AG04449 (cell line): ENCODE data around the gene G6PC3.

Source experiments
- CTCF ChIA-PET: fragments of 350-600 bp; formaldehyde crosslinking; extraction: SDS; loops from one replicate; lab custom pipeline; 2021; ENCODE audit warnings: antibody characterized with exemption; lab: Yijun Ruan, JAX
- POLR2A ChIA-PET: fragments of 400-600, 350-600 bp; formaldehyde crosslinking; extraction: SDS; loops from one replicate; lab custom pipeline; 2020; ENCODE audit warnings: antibody characterized with exemption, inconsistent platforms; lab: Yijun Ruan, JAX
- DNase-seq: peaks from one replicate; pipeline ENCODE4 v3.0.0-alpha.2; 2010; ENCODE audit warnings: low read depth, low spot score
- H3K4me3 ChIP-seq: 2 replicates; pipeline ENCODE4 v1.5.1; 2011; ENCODE audit warnings: low read depth, mild to moderate bottlenecking, control low read depth, low read length
- CTCF ChIP-seq: IDR thresholded peaks from one replicate; pipeline ENCODE4 v1.5.1; 2011; ENCODE audit warnings: mild to moderate bottlenecking, moderate library complexity, low read length, control low read depth, inconsistent platforms; ENCODE audit not compliant: insufficient read depth; ENCODE audit errors: missing control alignments

Gene G6PC3

GRCh38 chr17:44074231-44074910 is 3.8 kb downstream of the G6PC3 start:
- TF ChIP-seq CTCF: no peak
- DNase-seq: no peak
- H3K4me3 ChIP-seq: no peak overlapping the region
- POLR2A ChIA-PET: interaction anchor here (0.6 kb wide), 1 partner anchor 235 kb away, joined by 3 read pairs; no protein-coding TSS in a partner anchor
- CTCF ChIA-PET: interaction anchor here (0.7 to 5.2 kb wide), 7 partner anchors 8 to 94 kb away, joined by 3 to 39 read pairs (median 3); partner anchors contain the start of gene LSM12

- POLR2A ChIA-PET: interaction anchor here (0.6 kb wide), 1 partner anchor 235 kb away, joined by 3 read pairs; no protein-coding TSS in a partner anchor
- CTCF ChIA-PET: interaction anchor here (0.7 to 5.2 kb wide), 6 partner anchors 9 to 93 kb away, joined by 3 to 39 read pairs (median 4); partner anchors contain the start of gene LSM12
- no peak overlapping the region for H3K4me3 ChIP-seq
- no peak for DNase-seq
- no peak for TF ChIP-seq CTCF
Observed at GRCh38 chr17:44074911-44075285, 4.4 kb downstream of the G6PC3 start.

GRCh38 chr17:44075598-44076293 is 5.2 kb downstream of the G6PC3 start:
- CTCF ChIA-PET: interaction anchor here (1.2 to 5.2 kb wide), 4 partner anchors 9 to 92 kb away, joined by 3 to 39 read pairs (median 8); partner anchors contain the start of gene LSM12
- H3K4me3 ChIP-seq: no peak overlapping the region
- DNase-seq: no peak
- POLR2A ChIA-PET: no interaction called here
- no peak for TF ChIP-seq CTCF

- no peak overlapping the region for H3K4me3 ChIP-seq
- TF ChIP-seq CTCF: no peak
- DNase-seq: no peak
- CTCF ChIA-PET: interaction anchor here (1.0 to 1.2 kb wide), 2 partner anchors 38 to 93 kb away, joined by 3 to 4 read pairs; partner anchors contain the start of gene ASB16
- POLR2A ChIA-PET: no interaction called here
Observed at GRCh38 chr17:44076716-44077594, 6.4 kb downstream of the G6PC3 start.

- ChIA-PET POLR2A (no interaction called here), CTCF (interaction anchor here (0.6 to 1.2 kb wide), 3 partner anchors 36 to 93 kb away, joined by 3 to 4 read pairs (median 4); partner anchors contain the start of gene ASB16)
Observed at GRCh38 chr17:44077595-44077909, 7.0 kb downstream of the G6PC3 start.

More at GRCh38 chr17:44077595-44077909, 7.0 kb downstream of the G6PC3 start:
- DNase-seq: no peak
- TF ChIP-seq CTCF: no peak
- no peak overlapping the region for H3K4me3 ChIP-seq
